HG03175 (cell line): ENCODE measurements around the gene SEZ6L.
"Not testable (repeated sequence)": the region's sequence is repeated elsewhere in the genome, so short reads cannot be mapped to it uniquely, and the experiment has no call there.

Experiments
- ATAC-seq: cut with Tn5 transposase; IDR thresholded peaks from one replicate; pipeline ENCODE4 v1.9.1; 2021; ENCODE audit warnings: mild to moderate bottlenecking, moderate library complexity; ENCODE audit not compliant: unreplicated experiment

SEZ6L gene

DNA sequence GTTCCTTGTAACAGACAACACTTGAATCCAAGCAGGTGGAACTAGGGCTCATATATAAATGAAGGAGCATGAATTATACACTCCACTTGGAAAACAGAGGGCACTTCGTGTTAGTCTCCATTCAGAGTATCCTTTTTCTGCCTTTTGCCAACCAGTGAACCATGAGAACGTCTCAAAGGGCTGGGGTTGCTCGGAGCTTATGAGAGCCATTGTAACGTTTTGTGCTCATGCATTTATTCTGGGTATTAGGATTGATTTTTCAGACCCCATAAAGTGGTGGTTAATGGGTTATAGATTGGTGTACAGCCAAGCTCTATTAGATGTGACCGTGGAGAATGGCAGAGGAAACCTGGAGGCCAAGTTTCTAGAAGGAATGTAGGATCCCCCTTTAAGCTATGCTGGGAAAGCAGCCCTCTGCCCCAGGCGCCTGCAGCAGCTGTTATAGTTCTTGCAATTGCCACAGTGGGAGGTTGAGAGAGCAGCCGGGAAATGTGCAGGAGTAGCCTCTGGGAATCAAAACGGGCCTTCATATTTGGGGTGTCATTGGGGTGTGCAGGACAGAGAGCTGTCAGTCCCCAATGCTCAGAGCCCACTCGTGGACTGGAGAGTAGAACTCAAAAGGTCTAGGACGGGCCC is 205.2 kb downstream of the SEZ6L start:
- ATAC-seq: no peak

DNA sequence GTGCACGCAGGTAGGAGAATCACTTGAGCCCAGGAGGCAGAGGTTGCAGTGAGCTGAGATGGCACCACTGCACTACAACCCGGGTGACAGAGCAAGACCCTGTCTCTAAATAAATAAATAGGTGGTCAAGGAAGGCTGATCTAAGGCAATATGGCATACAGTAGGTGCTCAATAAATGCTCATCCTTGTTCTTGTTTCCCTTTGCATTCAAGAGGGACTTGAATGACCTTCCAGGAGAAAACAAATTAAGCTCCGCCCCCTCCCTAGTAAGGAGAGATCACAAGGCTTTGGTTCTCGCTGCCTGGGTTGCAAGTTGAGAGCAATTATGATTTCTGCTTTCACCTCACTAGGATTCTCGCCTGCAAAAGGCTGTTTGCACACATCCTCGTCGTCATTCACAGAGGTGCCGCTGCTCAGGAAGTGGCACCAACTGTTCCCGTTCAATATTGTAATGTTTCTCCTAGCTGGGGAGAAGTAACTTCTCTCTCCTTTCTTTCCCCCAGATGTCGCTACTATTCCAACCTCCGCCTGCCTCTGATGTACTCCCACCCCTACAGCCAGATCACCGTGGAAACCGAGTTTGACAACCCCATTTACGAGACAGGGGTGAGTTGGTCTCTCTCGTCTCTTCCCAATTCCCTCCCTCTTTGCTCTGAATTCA is 208.0 kb downstream of the SEZ6L start:
- no peak for ATAC-seq

DNA sequence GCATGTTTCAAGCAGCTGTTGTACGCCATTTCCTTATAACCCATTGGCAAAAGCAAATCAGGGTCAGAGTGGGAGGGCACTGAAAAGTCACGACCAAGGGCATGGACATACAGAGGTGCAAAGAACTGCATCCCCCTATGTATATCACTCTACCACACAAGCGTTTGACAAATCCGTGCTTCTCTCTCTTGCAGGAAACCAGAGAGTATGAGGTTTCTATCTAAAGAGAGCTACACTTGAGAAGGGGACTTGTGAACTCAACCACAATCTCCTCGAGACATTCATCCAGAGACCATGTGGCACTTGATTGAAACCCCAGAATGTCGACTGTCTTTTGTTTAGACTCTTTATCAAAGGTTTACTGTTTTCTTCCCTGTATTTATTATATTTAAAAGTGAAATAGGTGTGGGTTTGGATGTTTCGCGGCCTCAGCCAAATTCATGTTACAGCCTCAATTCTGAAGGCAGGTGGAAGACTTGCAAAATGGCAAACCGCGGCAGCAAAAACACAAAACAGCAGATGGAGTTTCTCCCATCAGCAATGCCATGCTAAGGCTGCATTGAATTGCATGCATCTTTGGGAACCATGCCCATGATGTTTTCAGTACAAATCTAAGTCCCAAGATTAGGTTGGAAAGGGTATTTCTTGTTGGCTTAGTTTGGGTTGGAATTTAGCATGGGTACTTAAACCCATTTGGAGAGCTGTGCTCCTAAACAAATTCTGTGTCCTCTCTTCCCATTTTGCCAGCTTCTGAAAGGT is 211.0 kb downstream of the SEZ6L start:
- ATAC-seq: no peak

DNA sequence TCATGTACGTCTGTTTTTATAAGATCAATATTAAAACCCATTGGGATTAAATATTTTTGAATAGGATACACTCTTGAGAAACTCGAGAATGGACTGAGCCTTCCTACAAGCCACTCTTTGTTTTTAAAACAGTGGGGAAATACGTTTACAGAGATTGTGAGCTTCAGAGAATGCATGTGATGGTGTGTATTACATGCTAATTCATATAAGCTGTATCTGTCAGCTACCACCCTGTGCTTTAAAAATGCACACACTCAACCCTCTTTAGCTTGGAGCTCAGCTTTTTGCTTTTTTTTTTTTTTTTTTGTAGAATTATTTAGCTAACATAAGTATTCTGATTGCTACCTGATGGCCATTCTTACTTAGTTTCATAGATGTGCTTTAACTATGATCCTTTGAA is 213.5 kb downstream of the SEZ6L start:
- no peak for ATAC-seq

GRCh38 chr22:26383968-26384556 is 214.8 kb downstream of the SEZ6L start:
- no peak for ATAC-seq

GRCh38 chr22:26385164-26385563 is 215.9 kb downstream of the SEZ6L start:
- ATAC-seq: no peak

- ATAC-seq: no peak
Observed at GRCh38 chr22:26389125-26389524, 219.9 kb downstream of the SEZ6L start.

DNA sequence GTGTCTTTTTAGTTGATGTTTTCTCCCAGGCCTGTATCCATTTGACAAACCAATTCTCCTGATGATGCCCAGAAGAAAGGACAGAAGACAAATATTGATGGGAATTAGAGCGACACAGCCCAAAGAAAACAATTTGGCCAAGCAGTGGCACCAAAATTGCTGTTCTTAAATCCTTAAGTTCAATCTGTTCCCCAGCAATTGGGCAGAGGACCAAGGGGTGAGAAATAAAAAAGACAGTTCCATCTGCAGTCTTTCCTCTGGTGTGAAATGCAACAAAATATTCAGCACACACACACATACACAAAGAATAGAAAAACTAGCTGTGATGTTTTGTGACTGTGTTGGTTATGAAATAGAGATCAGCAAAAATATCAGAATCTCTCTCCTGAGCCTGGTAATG is 221.8 kb downstream of the SEZ6L start:
- no peak for ATAC-seq

DNA sequence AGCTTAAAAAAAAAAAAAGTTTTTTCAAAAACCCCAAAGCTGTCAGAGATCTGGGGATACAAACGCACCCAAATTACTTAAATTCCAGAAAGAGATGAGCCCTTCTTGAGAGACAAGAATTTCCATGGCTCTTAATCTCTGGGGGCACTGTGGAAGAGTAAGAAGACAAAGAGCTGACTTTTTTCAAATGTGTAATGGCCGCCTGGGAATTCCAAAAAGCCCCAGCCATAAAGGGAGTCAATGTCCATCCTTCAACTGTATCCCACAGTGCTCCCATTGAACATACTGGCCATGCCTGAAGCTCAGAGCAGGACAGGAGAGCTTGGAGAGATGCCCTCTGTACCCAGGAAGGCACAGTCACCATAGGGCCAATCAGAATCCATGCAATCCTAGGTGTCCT is 222.4 kb downstream of the SEZ6L start:
- no peak for ATAC-seq

- ATAC-seq: no peak
Observed at GRCh38 chr22:26393929-26394328, 224.7 kb downstream of the SEZ6L start.

DNA sequence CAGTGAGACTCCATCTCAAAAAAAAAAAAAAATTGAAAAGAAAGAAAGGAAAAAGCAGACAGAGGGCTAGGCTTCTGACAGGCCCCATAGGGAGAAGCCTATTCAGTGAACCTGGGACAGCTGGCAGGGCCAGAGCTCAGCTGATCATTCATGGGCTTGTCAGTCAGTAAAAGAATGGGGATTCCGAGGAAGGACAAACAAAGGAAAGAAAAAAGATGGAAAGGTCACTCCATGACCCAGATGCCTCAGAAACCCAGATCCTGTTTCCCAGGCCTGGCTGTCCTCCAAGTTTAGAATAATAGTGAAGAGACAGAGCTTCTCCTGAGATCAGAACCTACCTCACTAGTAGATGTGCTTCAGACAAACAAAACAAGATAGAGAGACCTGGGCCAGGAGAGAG is 225.5 kb downstream of the SEZ6L start:
- no peak for ATAC-seq

- ATAC-seq: no peak
Observed at GRCh38 chr22:26395926-26396325, 226.7 kb downstream of the SEZ6L start.

GRCh38 chr22:26398741-26399153 is 229.5 kb downstream of the SEZ6L start:
- no peak for ATAC-seq

DNA sequence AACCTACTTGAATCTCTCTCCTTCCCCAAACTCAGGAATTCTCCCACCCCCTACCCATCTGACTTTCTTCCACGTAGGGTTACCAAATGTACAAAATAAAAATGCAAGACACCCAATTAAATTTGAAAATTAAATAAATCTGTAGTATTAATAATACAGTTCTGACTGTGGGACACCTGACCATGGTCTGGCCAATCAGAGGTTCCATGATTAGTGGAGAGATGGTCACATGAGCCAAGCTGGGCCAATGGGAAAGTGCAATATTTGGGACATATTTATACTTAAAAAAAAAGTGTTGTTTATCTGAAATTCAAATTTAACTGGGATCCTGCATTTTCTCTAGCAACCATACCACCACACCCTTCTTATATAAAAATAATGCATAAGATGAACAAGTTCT is 230.0 kb downstream of the SEZ6L start:
- ATAC-seq: no peak

DNA sequence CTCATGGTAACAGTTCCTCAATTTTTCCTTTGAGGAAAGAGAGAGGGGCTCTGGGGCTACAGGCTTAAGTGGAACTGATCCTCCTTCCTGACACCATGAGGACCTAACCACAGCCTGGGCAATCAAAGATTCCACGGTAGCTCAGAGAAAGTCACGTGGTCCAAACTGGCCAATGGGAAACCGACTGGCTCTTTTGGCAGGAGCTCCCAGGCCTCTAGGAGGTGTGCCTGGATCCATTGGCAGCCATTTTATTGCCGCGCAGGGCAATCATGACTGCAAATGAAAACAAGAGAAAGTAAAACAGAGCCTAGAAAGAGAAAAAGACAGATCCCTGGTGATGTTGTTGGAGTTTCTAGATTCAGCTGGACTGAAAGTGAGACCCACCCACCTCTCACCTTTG is 232.5 kb downstream of the SEZ6L start:
- no peak for ATAC-seq

- no peak for ATAC-seq
Observed at GRCh38 chr22:26404851-26405421, 235.7 kb downstream of the SEZ6L start.

GRCh38 chr22:26406118-26406517 is 236.9 kb downstream of the SEZ6L start:
- ATAC-seq: no peak

DNA sequence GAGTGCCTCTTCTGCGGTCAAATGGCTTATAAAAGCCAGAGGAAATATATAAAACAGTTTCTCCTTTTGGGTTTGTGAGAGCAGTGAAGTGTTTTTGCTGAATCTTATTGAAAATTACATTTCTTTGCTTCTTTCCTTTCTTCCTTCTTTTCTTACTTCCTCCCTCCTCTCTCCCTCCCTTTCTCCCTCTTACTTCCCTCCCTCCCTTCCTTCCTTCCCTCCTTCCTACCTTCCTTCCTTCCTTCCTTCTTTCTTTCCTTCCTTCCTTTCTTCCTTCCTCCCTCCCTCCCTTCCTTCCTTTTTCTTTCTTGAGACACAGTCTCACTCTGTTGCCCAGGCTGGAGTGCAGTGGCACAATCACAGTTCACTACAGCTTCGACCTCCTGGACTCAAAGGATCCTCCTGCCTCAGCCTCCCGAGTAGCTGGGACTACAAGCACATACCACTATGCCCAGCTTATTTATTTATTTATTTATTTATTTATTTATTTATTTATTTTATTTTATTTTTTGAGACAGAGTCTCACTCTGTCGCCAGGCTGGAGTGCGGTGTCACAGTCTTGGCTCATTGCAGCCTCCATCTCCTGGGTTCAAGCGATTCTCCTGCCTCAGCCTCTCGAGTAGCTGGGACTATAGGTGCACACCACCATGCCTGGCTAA is 239.4 kb downstream of the SEZ6L start:
- not testable (repeated sequence) for ATAC-seq

- no peak for ATAC-seq
Observed at GRCh38 chr22:26409719-26410335, 240.6 kb downstream of the SEZ6L start.

GRCh38 chr22:26410386-26410785 is 241.1 kb downstream of the SEZ6L start:
- no peak for ATAC-seq
